ENCODE results near the gene TMC1.
"Not testable (repeated sequence)": the region's sequence is repeated elsewhere in the genome, so short reads cannot be mapped to it uniquely, and the experiment has no call there.

The TMC1 gene

GRCh38 chr9:72763022-72763421 lies 241.6 kb downstream of the TMC1 start:
- no peak for DNase-seq (ENCODE audit: low read depth in 2 of 2)

- DNase-seq (ENCODE audit: low read depth in 2 of 2), result no peak
Observed at GRCh38 chr9:72769546-72769945, 248.1 kb downstream of the TMC1 start.

- DNase-seq (ENCODE audit: low read depth in 2 of 2), result no peak
Observed at GRCh38 chr9:72772661-72773060, 251.3 kb downstream of the TMC1 start.

- DNase-seq (ENCODE audit: low read depth in 2 of 2), result no peak
Observed at GRCh38 chr9:72773570-72773969, 252.2 kb downstream of the TMC1 start.

GRCh38 chr9:72775570-72775969 lies 254.2 kb downstream of the TMC1 start:
- DNase-seq (ENCODE audit: low read depth in 2 of 2), result no peak

GRCh38 chr9:72779614-72780013 lies 258.2 kb downstream of the TMC1 start:
- DNase-seq (ENCODE audit: low read depth in 2 of 2), result no peak

- no peak for DNase-seq (ENCODE audit: low read depth in 2 of 2)
Observed at GRCh38 chr9:72786948-72787347, 265.5 kb downstream of the TMC1 start.

GRCh38 chr9:72788966-72789735 lies 267.7 kb downstream of the TMC1 start:
- no peak for DNase-seq (ENCODE audit: low read depth in 2 of 2)

GRCh38 chr9:72789885-72790284 lies 268.5 kb downstream of the TMC1 start:
- no peak for DNase-seq (ENCODE audit: low read depth in 2 of 2)

GRCh38 chr9:72790989-72791388 lies 269.6 kb downstream of the TMC1 start:
- DNase-seq (ENCODE audit: low read depth in 2 of 2), result no peak

- DNase-seq (ENCODE audit: low read depth in 2 of 2), result no peak
Observed at GRCh38 chr9:72791436-72791835, 270.0 kb downstream of the TMC1 start.

- DNase-seq (ENCODE audit: low read depth in 2 of 2), result no peak
Observed at GRCh38 chr9:72794946-72795345, 273.5 kb downstream of the TMC1 start.

- no peak for DNase-seq (ENCODE audit: low read depth in 2 of 2)
Observed at GRCh38 chr9:72800328-72800994, 279.1 kb downstream of the TMC1 start.

- DNase-seq (ENCODE audit: low read depth in 2 of 2), result no peak
Observed at GRCh38 chr9:72805238-72805637, 283.8 kb downstream of the TMC1 start.

- DNase-seq (ENCODE audit: low read depth in 2 of 2), result not testable (repeated sequence)
Observed at GRCh38 chr9:72806313-72806809, 285.0 kb downstream of the TMC1 start.

- no peak for DNase-seq (ENCODE audit: low read depth in 2 of 2)
Observed at GRCh38 chr9:72807765-72808445, 286.5 kb downstream of the TMC1 start.

- DNase-seq (ENCODE audit: low read depth in 2 of 2), result no peak
Observed at GRCh38 chr9:72808446-72808768, 287.0 kb downstream of the TMC1 start.

GRCh38 chr9:72809586-72809985 lies 288.2 kb downstream of the TMC1 start:
- DNase-seq (ENCODE audit: low read depth in 2 of 2), result no peak

- no peak for DNase-seq (ENCODE audit: low read depth in 2 of 2)
Observed at GRCh38 chr9:72812559-72813111, 291.2 kb downstream of the TMC1 start.

- DNase-seq (ENCODE audit: low read depth in 2 of 2), result no peak
Observed at GRCh38 chr9:72813544-72813943, 292.1 kb downstream of the TMC1 start.

- no peak for DNase-seq (ENCODE audit: low read depth in 2 of 2)
Observed at GRCh38 chr9:72814083-72814597, 292.7 kb downstream of the TMC1 start.

GRCh38 chr9:72816666-72817065 lies 295.3 kb downstream of the TMC1 start:
- no peak for DNase-seq (ENCODE audit: low read depth in 2 of 2)

Measured in stimulated activated CD4-positive, alpha-beta T cell treated with anti-CD3 and anti-CD28 coated beads, Interleukin-1b, Interleukin-23, amount 100 ng/mL, for 4 hours (primary cell).